Measurements from ENCODE around the gene RNU5B-1. TPM values are rescaled to one million over a fixed set of nuclear protein-coding genes. Genes with fewer than 3 reads are reported as not detected.
A peak's percentile ranks its signal among the peaks of the same experiment; 100 is the strongest.

Gene RNU5B-1
- not detected in 2 replicates for total RNA-seq

DNA sequence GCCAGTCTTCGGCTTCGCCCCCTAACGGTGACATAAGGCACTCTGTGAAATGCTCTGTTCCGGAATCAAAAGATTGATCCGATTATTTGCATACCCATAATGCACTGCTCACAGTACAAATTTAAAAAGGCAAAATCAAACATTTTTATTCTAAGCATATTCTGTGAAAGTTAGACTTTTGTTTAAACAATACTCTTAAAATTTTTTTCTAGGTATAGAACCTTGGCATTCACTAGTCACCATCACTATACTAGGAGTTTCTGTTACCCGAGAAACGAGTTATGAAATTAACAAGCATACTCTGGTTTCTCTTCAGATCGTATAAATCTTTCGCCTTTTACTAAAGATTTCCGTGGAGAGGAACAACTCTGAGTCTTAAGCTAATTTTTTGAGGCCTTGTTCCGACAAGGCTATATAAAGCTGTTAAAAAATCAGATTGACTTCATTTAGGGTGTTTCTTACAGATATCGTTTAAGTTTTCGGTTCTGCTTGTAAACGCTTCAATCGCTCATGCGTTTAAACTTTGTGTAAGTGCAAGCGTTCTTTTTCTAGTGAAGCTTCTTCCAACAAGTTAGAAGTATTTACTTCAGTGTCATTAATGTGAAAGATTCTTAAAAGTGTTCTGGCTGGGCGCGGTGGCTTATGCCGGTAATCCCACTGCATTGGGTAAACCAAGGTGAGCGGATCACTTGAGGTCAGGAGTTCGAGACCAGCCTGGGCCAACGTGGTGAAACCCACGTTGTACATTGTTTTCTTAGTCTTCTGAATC is at the start of gene RNU5B-1:
Gene RNU5B-1, plus strand, starts transcription at position 297 of the 769 bp plus-strand sequence.
- peak; percentile 93 for DNase-seq

DNA sequence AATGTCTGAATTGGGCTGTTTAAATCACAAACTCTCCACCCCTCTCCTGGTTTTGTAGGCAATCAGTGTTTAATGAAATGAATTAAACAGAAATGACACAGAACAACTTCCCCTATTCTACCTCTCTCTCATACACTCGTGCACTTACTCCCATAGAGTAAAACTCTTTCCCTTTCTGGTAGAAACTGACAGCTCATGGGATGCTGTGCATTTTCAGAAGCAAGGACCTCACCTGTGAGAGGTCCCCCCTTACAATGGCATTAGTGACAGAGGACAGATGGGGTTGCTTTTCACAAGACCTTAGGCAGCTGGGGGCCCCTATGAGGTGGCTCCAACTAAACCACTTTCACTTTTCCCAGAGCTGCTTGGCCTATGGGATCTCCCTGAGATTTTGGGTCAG is 49.7 kb upstream of the RNU5B-1 start:
- no peak for DNase-seq

DNA sequence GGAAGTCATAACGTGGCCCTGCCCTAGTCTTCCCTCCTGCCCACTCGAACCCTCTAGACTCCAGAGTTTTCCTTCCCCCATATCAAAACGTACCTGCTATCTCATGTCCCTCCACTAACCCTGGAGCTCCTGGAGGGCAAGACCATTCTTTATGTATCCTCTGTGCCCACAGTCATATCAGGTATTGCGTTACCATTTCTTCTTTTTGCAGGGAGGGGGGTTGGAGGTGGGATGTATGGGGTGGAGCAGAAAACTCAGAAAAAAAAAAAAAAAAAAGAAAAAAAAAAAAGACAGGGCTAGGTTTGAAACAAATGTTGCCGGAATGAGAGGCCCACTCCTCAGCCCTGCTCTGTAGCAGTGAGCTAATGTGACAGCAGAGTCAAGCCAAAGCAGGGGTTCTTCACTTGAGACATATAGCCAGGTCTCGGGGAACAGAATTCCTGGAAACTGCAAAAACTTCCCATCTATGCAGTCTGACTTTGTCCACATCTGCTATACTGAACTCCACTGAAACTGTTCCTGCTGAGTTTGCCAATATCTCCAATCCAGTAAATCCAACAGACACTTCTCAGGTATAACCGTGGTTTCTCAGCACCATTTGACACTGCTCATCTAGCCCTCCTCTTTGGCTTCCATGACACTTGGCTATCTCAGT is 48.9 kb upstream of the RNU5B-1 start:
- DNase-seq: no peak

- DNase-seq: no peak
These were observed 45.9 kb upstream of the RNU5B-1 start for GRCh38 chr15:65258375-65259262.

DNA sequence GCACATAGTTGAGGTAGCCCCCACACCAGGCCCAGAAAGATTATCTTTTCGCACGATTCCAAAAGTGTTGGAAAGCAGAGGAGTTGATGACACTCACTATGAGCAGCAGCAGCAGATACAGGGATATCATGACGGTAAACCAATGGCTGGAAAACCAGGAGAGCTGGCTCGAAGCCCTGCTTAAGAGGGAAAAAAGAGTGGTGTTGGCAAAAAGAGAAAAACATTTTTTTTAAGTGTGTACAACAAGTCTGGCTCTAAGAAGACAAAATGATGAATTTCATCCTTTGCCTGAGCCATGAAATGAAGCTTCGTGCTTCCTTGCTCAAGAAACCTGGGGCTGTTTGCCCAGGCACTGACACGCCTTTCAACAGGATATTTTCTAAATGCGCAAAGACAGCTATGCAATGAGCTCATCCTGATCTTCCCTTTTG is 45.1 kb upstream of the RNU5B-1 start:
- no peak for DNase-seq

DNA sequence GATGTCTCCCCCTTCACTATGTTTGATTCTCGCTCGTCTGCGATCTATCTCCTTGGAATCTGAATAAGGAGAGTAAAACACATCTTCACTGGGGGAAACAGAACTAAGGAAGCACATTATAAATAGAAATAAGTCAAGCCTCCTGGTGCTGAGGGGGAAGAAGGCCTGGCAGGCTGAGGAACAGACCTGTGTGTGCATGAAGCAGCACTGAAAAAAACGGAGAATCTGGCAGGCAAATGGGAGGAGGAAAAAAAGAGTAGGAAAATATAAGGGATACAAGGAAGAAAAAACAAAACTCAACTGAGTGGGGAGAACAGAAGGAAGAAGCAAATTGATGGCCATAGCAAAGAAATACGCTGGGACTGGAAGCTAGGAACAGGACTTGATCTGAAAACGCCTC is 43.5 kb upstream of the RNU5B-1 start:
- DNase-seq: no peak

DNA sequence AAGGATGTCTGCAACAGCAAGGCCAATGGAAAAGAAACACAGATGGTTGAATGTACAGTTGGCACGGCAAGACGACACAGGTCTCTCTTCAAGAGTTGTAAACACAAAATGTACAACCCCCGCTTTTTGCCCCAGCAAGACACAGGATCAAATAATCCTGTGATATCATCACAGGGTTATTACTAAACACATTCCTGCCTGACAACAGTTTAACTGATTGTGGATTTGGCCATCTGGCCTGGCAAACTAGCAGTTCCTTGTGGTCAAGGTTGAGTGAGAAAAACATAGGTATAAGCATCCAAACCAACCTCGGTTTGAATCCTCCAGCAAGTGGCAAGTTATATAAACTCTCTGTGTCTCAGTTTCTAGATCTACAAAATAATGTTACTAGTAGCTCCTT is 41.2 kb upstream of the RNU5B-1 start:
- no peak for DNase-seq

DNA sequence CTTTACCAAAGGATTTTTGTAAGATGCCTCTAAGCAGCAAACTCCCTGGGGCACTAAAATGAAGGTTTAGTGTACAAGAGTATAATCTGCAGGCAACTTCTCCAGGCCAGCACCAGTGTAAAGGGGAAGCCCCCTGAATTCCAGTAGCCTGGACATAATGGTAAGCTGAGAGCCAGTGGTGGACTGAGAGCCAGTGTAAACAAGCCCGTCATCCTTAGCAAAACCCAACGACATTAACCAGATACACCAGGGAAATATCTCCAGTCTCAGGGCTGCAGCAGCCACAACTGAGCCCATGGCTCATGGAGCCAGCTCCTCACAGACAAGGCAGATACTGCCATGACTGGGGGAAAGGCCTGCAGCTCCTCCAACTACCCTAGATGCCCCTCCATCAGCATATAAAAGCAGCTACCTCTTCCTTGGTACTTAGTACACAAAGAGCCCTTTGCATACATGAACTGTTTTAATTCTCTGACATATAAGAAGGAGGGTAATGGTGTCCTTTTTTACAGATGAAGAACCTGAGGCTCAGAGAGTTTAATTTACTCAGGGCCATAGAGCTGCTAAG is 39.5 kb upstream of the RNU5B-1 start:
- DNase-seq: no peak

GRCh38 chr15:65266469-65266868 is 38.0 kb upstream of the RNU5B-1 start:
- no peak for DNase-seq

DNA sequence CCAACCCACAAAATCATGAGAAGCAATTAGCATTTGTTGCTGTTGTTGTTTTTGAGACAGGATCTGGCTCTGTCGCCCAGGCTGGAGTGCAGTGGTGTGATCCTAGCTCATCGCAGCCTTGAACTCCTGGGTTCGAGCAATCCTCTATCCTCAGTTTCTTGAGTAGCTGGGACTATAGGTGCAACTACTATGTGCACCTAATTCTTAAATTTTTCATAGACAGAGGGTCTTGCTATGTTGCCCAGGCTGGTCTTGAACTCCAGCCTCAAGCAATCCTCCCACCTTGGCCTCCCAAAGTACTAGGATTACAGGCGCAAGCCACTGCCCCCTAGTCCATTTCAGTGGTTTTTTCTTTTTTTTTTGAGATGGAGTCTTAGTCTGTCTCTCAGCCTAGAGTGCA is 36.1 kb upstream of the RNU5B-1 start:
- DNase-seq: no peak

- peak; percentile 79 for DNase-seq
These were observed 33.5 kb upstream of the RNU5B-1 start for GRCh38 chr15:65270811-65271545.

GRCh38 chr15:65275104-65275727 is 29.3 kb upstream of the RNU5B-1 start:
- no peak for DNase-seq

GRCh38 chr15:65275728-65276126 is 28.8 kb upstream of the RNU5B-1 start:
- DNase-seq: no peak

DNA sequence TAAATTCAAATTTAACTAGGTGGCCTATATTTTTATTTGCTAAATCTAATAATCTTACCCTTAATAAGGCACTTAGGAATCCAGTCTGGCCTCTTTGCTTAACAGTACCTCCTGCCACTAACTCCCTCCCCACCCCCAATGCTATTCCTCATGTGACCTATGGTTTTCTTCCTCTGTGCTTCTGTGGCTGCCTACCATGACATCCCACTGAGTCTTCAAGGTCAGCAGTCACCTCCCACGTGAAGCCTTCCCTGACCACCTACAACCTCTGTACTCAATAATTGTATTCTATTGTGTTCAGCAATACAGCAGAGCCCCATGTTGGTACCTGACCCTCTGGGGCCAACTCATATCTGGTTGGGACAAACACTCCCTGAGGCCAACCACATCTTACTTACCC is 27.5 kb upstream of the RNU5B-1 start:
- no peak for DNase-seq

- DNase-seq: no peak
These were observed 26.0 kb upstream of the RNU5B-1 start for GRCh38 chr15:65278480-65278879.

DNA sequence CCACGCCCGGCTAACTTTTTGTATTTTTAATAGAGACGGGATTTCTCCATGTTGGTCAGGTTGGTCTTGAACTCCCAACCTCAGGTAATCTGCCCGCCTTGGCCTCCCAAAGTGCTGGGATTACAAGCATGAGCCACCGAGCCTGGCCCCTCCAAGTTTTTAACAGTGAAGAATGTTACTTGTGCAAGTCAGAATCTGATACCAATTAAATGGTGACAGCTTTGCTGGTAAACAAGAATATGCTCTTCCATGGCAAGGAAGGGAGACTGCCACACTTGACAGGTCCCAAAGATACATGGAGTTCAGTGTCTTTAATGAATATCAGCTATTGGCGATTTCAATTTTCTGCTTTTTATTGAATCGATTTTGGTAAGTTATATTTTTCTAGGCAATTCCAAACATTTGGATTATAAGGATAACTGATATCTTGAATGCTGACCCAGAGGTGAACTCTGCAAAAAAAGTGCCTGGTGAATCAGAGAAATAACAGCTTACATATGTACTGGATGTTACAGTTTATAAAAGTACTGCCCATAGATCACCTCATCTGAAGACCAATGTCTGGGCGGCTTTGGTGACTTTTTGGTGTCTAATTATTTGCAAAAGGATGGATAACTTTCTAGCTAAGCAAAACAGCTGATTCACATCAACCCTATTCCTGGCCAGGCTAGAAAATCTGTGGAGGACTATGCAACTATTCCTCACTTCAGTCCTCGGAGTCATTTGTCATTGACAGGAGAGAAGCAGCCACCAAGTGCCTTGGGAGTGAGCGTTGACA is 19.0 kb upstream of the RNU5B-1 start:
- DNase-seq: no peak

- peak; percentile 50 for DNase-seq
These were observed 18.3 kb upstream of the RNU5B-1 start for GRCh38 chr15:65286069-65286703.

- peak; percentile 88 for DNase-seq
These were observed 17.6 kb upstream of the RNU5B-1 start, which contains the start of gene PARP16 for GRCh38 chr15:65286704-65287519. PARP16 (minus strand) TSS chr15:65286883; CDS start chr15:65286426, 457 bp downstream.

DNA sequence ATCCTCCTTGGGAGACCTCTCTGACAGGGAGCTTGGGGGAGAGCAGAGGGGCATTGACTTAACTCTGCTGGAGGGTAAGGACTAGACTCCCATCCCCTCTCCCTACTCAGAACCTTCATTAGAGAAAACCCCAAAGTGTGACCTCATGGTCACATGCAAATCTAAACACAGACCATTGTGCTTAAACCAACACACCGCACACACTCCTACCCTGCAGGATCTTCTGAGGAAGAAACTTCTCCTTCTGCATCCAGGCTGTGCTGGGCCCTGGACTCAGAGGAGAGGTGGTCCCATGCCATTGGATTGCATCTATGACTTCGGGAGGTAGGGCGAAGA is 17.0 kb upstream of the RNU5B-1 start:
- DNase-seq: peak; percentile 19
